Prostate gland (tissue), 2 donors: ENCODE measurements around the gene TBC1D32. TPM values are rescaled to one million over a fixed set of nuclear protein-coding genes. Genes with fewer than 3 reads are reported as not detected.
"Not testable (repeated sequence)": the region's sequence is repeated elsewhere in the genome, so short reads cannot be mapped to it uniquely, and the experiment has no call there.

Experiments used
- DNase-seq: peaks from one replicate; pipeline ENCODE4 v3.0.0-alpha.2; 2019; ENCODE audit warnings: low spot score
- H3K27ac ChIP-seq, 2 donors: fragments of 200-600 bp; sonication (generic); 2 replicates each; pipeline ENCODE4 v1.5.1; 2017 to 2019
- H3K27me3 ChIP-seq: fragments of 200-600 bp; sonication (generic); replicated peaks from 2 replicates; pipeline ENCODE4 v1.5.1; 2019; ENCODE audit not compliant: insufficient read depth
- H3K36me3 ChIP-seq, 2 donors: fragments of 200-600 bp; sonication (generic); 1 replicate in 1 of 2; 2 replicates in 1 of 2; pipeline versions ENCODE4 v1.5.1 to v1.8.1; 2017 to 2019
- H3K4me1 ChIP-seq: fragments of 200-600 bp; sonication (generic); replicated peaks from 2 replicates; pipeline ENCODE4 v1.5.1; 2019
- H3K4me3 ChIP-seq, 2 donors: fragments of 200-600 bp; sonication (generic); 2 replicates each; pipeline ENCODE4 v1.5.1; 2017 to 2019
- H3K9me3 ChIP-seq: fragments of 200-600 bp; sonication (generic); 2 replicates; pipeline ENCODE4 v1.5.1; 2017
- POLR2A ChIP-seq: fragments of 450-650 bp; IDR thresholded peaks from one replicate; pipeline ENCODE4 v1.6.1; 2016; ENCODE audit warnings: antibody characterized with exemption, mild to moderate bottlenecking
- POLR2AphosphoS5 ChIP-seq: sonication (generic); formaldehyde crosslinking; IDR thresholded peaks from one replicate; pipeline ENCODE4 v1.6.1; 2017; ENCODE audit warnings: antibody characterized with exemption
- WGBS: methylation state at CpG from one replicate; pipeline ENCODE4 v1.1.5; 2018; 5-methylcytosine and 5-hydroxymethylcytosine counted together
- intact Hi-C: fragments of 100-400 bp; cut with DNase I; formaldehyde crosslinking; loops from one replicate; pipeline ENCODE4 v1.14.2; 2022
- total RNA-seq, 2 donors: library from RNA; depleted of rRNA; stranded (reverse); fragments of >200 nt; gene quantifications; one replicate each; pipeline ENCODE4 v1.1.0, GENCODE V29; 2016
- TF ChIP-seq, protein P1 (sequence below), 4 experiments: fragments of 200-600 bp in 2 of 4; fragments of 450-650 bp in 2 of 4; sonication (generic) in 2 of 4; IDR thresholded peaks; 1 replicate in 3 of 4; 2 replicates in 1 of 4; pipeline ENCODE4 v1.5.1; 2016 to 2019; ENCODE audit warnings: antibody characterized with exemption in 4 of 4, mild to moderate bottlenecking in 2 of 4, moderate library complexity in 2 of 4

Gene TBC1D32, protein sequence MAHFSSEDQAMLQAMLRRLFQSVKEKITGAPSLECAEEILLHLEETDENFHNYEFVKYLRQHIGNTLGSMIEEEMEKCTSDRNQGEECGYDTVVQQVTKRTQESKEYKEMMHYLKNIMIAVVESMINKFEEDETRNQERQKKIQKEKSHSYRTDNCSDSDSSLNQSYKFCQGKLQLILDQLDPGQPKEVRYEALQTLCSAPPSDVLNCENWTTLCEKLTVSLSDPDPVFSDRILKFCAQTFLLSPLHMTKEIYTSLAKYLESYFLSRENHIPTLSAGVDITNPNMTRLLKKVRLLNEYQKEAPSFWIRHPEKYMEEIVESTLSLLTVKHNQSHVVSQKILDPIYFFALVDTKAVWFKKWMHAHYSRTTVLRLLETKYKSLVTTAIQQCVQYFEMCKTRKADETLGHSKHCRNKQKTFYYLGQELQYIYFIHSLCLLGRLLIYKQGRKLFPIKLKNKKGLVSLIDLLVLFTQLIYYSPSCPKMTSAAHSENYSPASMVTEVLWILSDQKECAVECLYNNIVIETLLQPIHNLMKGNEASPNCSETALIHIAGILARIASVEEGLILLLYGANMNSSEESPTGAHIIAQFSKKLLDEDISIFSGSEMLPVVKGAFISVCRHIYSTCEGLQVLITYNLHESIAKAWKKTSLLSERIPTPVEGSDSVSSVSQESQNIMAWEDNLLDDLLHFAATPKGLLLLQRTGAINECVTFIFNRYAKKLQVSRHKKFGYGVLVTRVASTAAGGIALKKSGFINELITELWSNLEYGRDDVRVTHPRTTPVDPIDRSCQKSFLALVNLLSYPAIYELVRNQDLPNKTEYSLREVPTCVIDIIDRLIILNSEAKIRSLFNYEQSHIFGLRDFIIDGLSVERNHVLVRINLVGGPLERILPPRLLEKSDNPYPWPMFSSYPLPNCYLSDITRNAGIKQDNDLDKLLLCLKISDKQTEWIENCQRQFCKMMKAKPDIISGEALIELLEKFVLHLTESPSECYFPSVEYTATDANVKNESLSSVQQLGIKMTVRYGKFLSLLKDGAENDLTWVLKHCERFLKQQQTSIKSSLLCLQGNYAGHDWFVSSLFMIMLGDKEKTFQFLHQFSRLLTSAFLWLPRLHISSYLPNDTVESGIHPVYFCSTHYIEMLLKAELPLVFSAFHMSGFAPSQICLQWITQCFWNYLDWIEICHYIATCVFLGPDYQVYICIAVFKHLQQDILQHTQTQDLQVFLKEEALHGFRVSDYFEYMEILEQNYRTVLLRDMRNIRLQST
- total RNA-seq = 10 to 100 TPM; 10.7 to 11.1 TPM

DNA sequence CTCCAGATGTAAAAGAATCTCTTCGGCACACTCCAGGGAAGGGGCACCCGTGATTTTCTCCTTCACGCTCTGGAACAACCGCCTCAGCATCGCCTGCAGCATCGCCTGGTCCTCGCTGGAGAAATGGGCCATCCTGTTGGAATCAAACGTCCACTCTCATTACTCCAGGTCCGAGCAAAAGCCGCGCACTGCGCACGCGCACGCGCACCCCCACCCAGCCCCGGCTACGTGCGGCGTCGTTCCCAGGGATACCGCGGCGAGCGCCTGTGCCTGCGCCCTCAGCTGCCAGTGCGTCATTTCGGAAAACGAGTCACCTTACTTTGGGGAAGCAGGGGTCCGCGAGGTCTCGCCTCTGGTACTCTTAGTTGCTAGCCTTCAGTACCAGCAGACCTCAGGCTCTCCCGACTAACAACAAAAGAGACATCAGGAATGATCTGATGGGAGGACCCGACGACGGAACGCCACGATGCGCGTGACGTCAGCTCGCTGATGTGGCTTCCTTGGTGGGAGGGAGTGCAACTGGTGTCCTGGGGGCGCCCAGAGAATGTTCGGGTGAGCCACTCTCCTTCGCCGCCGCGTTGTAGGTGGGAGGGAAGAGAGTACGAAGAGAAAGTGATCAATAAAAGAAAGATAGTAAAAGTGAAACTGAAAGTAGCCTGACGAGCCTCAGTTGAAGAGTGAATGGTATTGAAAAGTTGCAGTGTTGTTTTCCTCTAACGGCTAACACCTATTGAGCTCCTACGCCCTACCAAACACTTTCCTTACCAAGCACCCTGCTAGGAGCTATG lies at the start of gene TBC1D32:
Gene TBC1D32 (minus strand): TSS at position 182 of the 788 bp plus-strand sequence. CDS start 50 bp downstream, at position 132.
- Histone ChIP-seq H3K4me1 (no peaks in the 10 kb centered on the region), H3K27ac (peak within 1 kb of the TSS; percentile 98 to 99), H3K9me3 (no peaks in the 10 kb centered on the region), H3K4me3 (peak within 1 kb of the TSS; percentile 63 to 65), H3K36me3 (no peaks in the 10 kb centered on the region), H3K27me3 (no peaks in the 10 kb centered on the region)
- 1% methylated on average over 52 of the region's 52 CpGs for WGBS
- peak; percentile 84 for TF ChIP-seq POLR2AphosphoS5
- TF ChIP-seq POLR2A = peak; percentile 43
- TF ChIP-seq, protein P1, sequence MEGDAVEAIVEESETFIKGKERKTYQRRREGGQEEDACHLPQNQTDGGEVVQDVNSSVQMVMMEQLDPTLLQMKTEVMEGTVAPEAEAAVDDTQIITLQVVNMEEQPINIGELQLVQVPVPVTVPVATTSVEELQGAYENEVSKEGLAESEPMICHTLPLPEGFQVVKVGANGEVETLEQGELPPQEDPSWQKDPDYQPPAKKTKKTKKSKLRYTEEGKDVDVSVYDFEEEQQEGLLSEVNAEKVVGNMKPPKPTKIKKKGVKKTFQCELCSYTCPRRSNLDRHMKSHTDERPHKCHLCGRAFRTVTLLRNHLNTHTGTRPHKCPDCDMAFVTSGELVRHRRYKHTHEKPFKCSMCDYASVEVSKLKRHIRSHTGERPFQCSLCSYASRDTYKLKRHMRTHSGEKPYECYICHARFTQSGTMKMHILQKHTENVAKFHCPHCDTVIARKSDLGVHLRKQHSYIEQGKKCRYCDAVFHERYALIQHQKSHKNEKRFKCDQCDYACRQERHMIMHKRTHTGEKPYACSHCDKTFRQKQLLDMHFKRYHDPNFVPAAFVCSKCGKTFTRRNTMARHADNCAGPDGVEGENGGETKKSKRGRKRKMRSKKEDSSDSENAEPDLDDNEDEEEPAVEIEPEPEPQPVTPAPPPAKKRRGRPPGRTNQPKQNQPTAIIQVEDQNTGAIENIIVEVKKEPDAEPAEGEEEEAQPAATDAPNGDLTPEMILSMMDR (IDR thresholded peaks at IDR 0.05) = peak in 2 of 4 experiments; percentile 26 to 33
- intact Hi-C loops = loop anchor here (10.0 kb wide), 1 partner anchor 850 kb away; no protein-coding TSS in a partner anchor
- peak; percentile 85 for DNase-seq

DNA sequence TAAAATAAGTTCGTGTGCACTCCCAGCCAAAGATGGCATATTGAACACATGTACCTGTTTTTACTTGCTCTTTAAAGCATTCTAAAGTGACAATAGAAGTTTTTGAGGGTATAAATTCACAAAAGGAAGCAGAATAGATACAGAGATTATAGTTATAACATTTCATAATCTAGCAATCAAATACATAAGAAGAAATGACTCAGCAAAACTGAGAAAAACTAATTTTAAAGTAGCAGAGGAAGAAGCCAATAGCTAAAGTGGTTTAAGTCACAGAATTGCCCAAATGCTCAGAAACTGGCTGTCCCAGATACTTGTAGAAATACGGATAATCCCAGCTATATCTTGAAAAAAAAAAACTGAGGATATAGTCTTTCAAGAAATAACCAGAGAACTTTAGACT lies 49.2 kb upstream of the TBC1D32 start:
- H3K36me3 ChIP-seq = no peaks in the 10 kb centered on the region
- 47% methylated on average over 2 of the region's 2 CpGs for WGBS
- no peaks in the 10 kb centered on the region for H3K27me3 ChIP-seq
- TF ChIP-seq POLR2A (no peak), POLR2AphosphoS5 (no peak)
- TF ChIP-seq, protein P1 (IDR thresholded peaks at IDR 0.05) = no peak
- intact Hi-C loops = no loop called here
- H3K27ac ChIP-seq = no peak overlapping the region
- H3K4me1 ChIP-seq = no peaks in the 10 kb centered on the region
- H3K9me3 ChIP-seq = no peaks in the 10 kb centered on the region
- DNase-seq = no peak
- no peak overlapping the region for H3K4me3 ChIP-seq

DNA sequence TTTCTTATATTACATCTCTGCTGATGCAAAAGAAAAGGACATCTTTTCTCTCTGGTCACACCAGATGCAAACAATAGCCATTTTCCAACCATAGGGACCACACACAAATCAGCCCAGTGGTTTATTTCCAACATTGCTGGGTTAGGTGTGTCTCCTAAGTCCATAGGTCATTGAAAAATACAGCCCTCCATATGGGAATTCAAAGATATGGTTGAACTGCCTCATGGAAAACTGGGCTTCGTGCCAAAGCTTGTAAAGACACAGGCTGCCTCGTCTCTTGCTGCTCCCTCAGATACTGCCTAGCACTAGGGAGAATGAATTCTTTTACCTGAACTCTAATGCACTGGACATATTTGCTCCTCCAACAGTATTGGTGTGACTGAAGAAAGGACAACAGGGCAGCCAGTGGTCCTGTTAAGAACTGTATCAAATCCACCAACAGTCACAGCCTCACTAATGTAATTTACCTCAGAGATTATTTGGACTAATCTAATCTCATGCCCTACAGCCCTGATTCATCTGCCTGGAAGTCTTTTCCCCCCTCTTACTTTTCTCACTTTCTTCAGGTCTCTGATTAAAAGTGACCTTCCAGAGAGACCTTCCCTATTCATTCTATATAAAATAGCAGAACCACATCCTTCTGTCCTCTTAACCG lies 48.3 kb upstream of the TBC1D32 start:
- no peak for TF ChIP-seq POLR2AphosphoS5
- TF ChIP-seq, protein P1 (IDR thresholded peaks at IDR 0.05) = no peak
- no peak for TF ChIP-seq POLR2A

DNA sequence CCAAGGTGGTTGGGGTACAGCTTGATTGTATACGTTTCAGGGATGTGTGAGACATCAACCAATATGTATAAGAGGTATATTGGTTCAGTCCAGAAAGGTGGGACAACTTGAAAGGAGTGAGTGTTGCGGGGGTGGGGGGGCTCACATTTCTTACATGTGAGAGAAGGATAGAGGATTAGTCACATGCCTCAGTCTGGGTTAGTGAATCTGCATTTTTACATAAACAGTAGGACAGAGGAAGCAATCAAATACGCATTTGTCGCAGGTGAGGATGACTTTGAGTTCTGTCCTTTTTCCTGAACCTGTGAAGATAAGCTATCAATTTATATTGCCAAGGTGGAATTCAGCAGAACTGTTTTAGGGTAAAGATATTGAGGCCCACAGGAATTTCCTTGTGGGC lies 42.1 kb upstream of the TBC1D32 start:
- intact Hi-C loops = no loop called here
- H3K4me3 ChIP-seq = no peak overlapping the region
- DNase-seq = no peak
- no peaks in the 10 kb centered on the region for H3K27me3 ChIP-seq
- H3K36me3 ChIP-seq = no peaks in the 10 kb centered on the region
- H3K4me1 ChIP-seq = no peaks in the 10 kb centered on the region
- TF ChIP-seq POLR2A (no peak), POLR2AphosphoS5 (no peak)
- TF ChIP-seq, protein P1 (IDR thresholded peaks at IDR 0.05) = no peak
- no peak overlapping the region for H3K27ac ChIP-seq
- WGBS = 90% methylated on average over 4 of the region's 4 CpGs
- no peaks in the 10 kb centered on the region for H3K9me3 ChIP-seq

More for the DNA sequence above, 48.3 kb upstream of the TBC1D32 start:
- WGBS = 17% methylated on average over 3 of the region's 3 CpGs
- H3K36me3 ChIP-seq = no peaks in the 10 kb centered on the region
- intact Hi-C loops = no loop called here
- no peak overlapping the region for H3K27ac ChIP-seq
- H3K27me3 ChIP-seq = no peaks in the 10 kb centered on the region
- no peaks in the 10 kb centered on the region for H3K4me1 ChIP-seq
- no peak for DNase-seq
- no peaks in the 10 kb centered on the region for H3K9me3 ChIP-seq
- H3K4me3 ChIP-seq = no peak overlapping the region

DNA sequence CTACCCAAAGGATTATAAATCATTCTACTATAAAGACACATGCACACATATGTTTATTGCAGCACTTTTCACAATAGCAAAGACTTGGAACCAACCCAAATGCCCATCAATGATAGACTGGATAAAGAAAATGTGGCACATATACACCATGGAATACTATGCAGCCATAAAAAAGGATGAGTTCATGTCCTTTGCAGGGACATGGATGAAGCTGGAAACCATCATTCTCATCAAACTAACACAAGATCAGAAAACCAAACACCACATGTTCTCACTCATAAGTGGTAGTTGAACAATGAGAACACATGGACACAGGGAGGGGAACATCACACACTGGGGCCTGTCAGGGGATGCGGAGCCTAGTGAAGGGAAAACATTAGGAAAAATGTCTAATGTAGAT lies 39.9 kb upstream of the TBC1D32 start:
- H3K9me3 ChIP-seq, H3K4me1 ChIP-seq, H3K27ac ChIP-seq, H3K4me3 ChIP-seq, DNase-seq, H3K27me3 ChIP-seq, H3K36me3 ChIP-seq, intact Hi-C loops: not testable (repeated sequence)
- 100% methylated on average over 1 of the region's 1 CpG for WGBS
